ENCODE measurements around the gene PRR23C.

- TF ChIP-seq, protein P1, sequence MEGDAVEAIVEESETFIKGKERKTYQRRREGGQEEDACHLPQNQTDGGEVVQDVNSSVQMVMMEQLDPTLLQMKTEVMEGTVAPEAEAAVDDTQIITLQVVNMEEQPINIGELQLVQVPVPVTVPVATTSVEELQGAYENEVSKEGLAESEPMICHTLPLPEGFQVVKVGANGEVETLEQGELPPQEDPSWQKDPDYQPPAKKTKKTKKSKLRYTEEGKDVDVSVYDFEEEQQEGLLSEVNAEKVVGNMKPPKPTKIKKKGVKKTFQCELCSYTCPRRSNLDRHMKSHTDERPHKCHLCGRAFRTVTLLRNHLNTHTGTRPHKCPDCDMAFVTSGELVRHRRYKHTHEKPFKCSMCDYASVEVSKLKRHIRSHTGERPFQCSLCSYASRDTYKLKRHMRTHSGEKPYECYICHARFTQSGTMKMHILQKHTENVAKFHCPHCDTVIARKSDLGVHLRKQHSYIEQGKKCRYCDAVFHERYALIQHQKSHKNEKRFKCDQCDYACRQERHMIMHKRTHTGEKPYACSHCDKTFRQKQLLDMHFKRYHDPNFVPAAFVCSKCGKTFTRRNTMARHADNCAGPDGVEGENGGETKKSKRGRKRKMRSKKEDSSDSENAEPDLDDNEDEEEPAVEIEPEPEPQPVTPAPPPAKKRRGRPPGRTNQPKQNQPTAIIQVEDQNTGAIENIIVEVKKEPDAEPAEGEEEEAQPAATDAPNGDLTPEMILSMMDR (IDR thresholded peaks at IDR 0.05), result no peak
- TF ChIP-seq POLR2A (IDR thresholded peaks at IDR 0.05), result no peak
These were observed 19.7 kb downstream of the PRR23C start for GRCh38 chr3:139024968-139025367.

Data from vagina (tissue), 2 donors.